WTC11 (cell line): ENCODE data around the gene MGAT4A. TPM values are rescaled to one million over a fixed set of nuclear protein-coding genes. Genes with fewer than 3 reads are reported as not detected.

Experiments
- ATAC-seq: fragments of 200-7000 bp; cut with Tn5 transposase; 2 replicates; pipeline ENCODE4 v1.10.0; 2021; ENCODE audit warnings: mild to moderate bottlenecking, moderate library complexity
- CTCF ChIA-PET: fragments of 300-600 bp; sonication (Branson Sonifier 250); formaldehyde crosslinking; loops from one replicate; lab custom pipeline; 2021; ENCODE audit warnings: antibody characterized with exemption; lab: Charles Lee
- POLR2A ChIA-PET: fragments of 350-600 bp; sonication (Branson Sonifier 250); formaldehyde crosslinking; loops from one replicate; lab custom pipeline; 2021; ENCODE audit warnings: antibody characterized with exemption; lab: Charles Lee
- DNase-seq: peaks from one replicate; pipeline ENCODE4 v3.0.0; 2021; ENCODE audit warnings: low spot score
- H3K27ac Mint-ChIP-seq: 2 replicates; pipeline ENCODE4 v1.8.0; 2021; ENCODE audit warnings: mixed read lengths
- H3K27me3 Mint-ChIP-seq: 2 replicates; pipeline ENCODE4 v1.8.0; 2021; ENCODE audit warnings: low read depth, mild to moderate bottlenecking, moderate library complexity, mixed read lengths
- H3K36me3 Mint-ChIP-seq: 2 replicates; pipeline ENCODE4 v1.8.0; 2021; ENCODE audit warnings: mixed read lengths
- H3K4me1 Mint-ChIP-seq: 2 replicates; pipeline ENCODE4 v1.8.0; 2022; ENCODE audit warnings: mixed read lengths
- H3K4me3 Mint-ChIP-seq: 2 replicates; pipeline ENCODE4 v1.8.0; 2021; ENCODE audit warnings: mild to moderate bottlenecking, moderate library complexity, mixed read lengths
- H3K9me3 Mint-ChIP-seq: 2 replicates; pipeline ENCODE4 v1.8.0; 2021; ENCODE audit warnings: mixed read lengths
- EMX1 ChIP-seq: fragments of 250-450 bp; sonication (Bioruptor Pico); IDR thresholded peaks from 2 replicates; pipeline ENCODE4 v1.8.0; 2021; ENCODE audit warnings: mild to moderate bottlenecking
- ESRRA ChIP-seq: sonication (generic); formaldehyde crosslinking; IDR thresholded peaks from 2 replicates; pipeline ENCODE4 v1.8.1; 2022; ENCODE audit warnings: mild to moderate bottlenecking, missing genetic modification reagents, borderline replicate concordance
- TCF7 ChIP-seq: sonication (generic); formaldehyde crosslinking; IDR thresholded peaks from 2 replicates; pipeline ENCODE4 v1.8.0; 2022; ENCODE audit warnings: mild to moderate bottlenecking, low read depth, missing genetic modification reagents, moderate library complexity
- TEAD1 ChIP-seq: sonication (generic); formaldehyde crosslinking; IDR thresholded peaks from 2 replicates; pipeline ENCODE4 v1.8.0; 2022; ENCODE audit warnings: mild to moderate bottlenecking, missing genetic modification reagents
- ZNF138 ChIP-seq: sonication (generic); formaldehyde crosslinking; conservative IDR thresholded peaks from 2 replicates; pipeline ENCODE4 v1.8.1; 2022; ENCODE audit warnings: mild to moderate bottlenecking, moderate library complexity, missing genetic modification reagents
- ZNF423 ChIP-seq: fragments of 250-450 bp; sonication (Bioruptor Pico); IDR thresholded peaks from 2 replicates; pipeline ENCODE4 v2.1.2; 2022; ENCODE audit warnings: mild to moderate bottlenecking, moderate library complexity
- total RNA-seq: library from RNA; stranded (reverse); gene quantifications from 3 replicates; pipeline ENCODE4 v1.2.3, GENCODE V29; 2021
- TF ChIP-seq, protein P1 (sequence below): fragments of 250-450 bp; sonication (Bioruptor Pico); IDR thresholded peaks from 2 replicates; pipeline ENCODE4 v1.9.0; 2021; ENCODE audit warnings: mild to moderate bottlenecking, borderline replicate concordance
- TF ChIP-seq, protein P2 (sequence below): sonication (generic); formaldehyde crosslinking; IDR thresholded peaks from 2 replicates; pipeline ENCODE4 v1.8.1; 2022; ENCODE audit warnings: mild to moderate bottlenecking, missing genetic modification reagents, moderate library complexity, borderline replicate concordance
- TF ChIP-seq, protein P3 (sequence below): sonication (generic); formaldehyde crosslinking; conservative IDR thresholded peaks from 2 replicates; pipeline ENCODE4 v1.8.1; 2023; ENCODE audit warnings: mild to moderate bottlenecking, low read depth, missing genetic modification reagents, moderate library complexity
- TF ChIP-seq, protein P4 (sequence below): fragments of 200-600 bp; IDR thresholded peaks from 2 replicates; pipeline ENCODE4 v1.8.0; 2022; ENCODE audit warnings: antibody characterized with exemption
- TF ChIP-seq, protein P5 (sequence below): fragments of 250-450 bp; sonication (Bioruptor Pico); conservative IDR thresholded peaks from 2 replicates; pipeline ENCODE4 v1.9.0; 2021; ENCODE audit warnings: mild to moderate bottlenecking

Gene MGAT4A
- total RNA-seq, 1 experiment from 2014 or later: 6.7 TPM

DNA sequence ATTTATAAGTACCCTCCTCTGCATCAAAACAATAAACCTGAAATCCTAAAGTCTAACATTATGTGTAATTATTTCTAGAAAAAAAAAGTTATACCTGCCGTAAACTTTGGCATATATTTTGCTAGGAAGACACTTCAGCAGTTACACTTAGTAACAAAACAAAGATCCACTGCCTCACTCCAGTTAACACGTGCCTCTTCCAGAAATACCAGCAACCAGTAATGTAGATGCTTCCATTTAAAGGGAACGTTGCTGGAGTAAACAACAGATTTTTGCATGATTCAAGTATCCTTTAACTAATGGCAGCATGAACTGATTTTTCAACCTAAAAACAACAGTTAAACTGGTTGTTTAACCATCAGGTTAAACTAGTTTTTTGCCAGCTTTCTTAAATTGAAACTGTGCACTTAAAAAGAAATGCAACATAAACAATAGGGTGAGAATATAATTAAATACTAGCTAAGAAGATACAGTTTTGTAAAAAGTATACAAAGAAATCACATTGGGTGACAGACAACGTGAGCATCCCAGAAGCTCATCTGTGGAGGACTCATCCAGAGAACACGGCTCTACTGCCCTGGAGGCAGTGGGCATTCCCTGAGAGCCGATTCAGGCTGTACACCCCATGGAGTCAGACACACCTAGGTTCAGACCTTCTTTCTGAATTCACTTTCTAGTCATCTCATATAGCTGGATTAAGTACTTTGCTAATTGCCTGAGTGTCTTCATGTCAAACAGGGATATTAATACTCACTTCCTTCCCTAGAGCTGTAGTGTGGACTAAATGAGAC, 22.3 kb downstream of the MGAT4A start:
- no peaks in the 10 kb centered on the region for H3K27me3 Mint-ChIP-seq
- no peak for DNase-seq

More for the DNA sequence above, 22.3 kb downstream of the MGAT4A start:
- Mint-ChIP-seq H3K36me3 (no peaks in the 10 kb centered on the region), H3K9me3 (no peaks in the 10 kb centered on the region), H3K4me1 (no peaks in the 10 kb centered on the region), H3K27ac (no peak overlapping the region), H3K4me3 (no peak overlapping the region)
- ATAC-seq: no peak
- ChIA-PET POLR2A (interaction anchor here (0.6 kb wide), 1 partner anchor 11 kb away, joined by 3 read pairs; no protein-coding TSS in a partner anchor), CTCF (interaction anchor here (0.8 to 1.3 kb wide), 2 partner anchors 22 to 59 kb away, joined by 3 to 4 read pairs; no protein-coding TSS in a partner anchor)
- TF ChIP-seq, protein P1, sequence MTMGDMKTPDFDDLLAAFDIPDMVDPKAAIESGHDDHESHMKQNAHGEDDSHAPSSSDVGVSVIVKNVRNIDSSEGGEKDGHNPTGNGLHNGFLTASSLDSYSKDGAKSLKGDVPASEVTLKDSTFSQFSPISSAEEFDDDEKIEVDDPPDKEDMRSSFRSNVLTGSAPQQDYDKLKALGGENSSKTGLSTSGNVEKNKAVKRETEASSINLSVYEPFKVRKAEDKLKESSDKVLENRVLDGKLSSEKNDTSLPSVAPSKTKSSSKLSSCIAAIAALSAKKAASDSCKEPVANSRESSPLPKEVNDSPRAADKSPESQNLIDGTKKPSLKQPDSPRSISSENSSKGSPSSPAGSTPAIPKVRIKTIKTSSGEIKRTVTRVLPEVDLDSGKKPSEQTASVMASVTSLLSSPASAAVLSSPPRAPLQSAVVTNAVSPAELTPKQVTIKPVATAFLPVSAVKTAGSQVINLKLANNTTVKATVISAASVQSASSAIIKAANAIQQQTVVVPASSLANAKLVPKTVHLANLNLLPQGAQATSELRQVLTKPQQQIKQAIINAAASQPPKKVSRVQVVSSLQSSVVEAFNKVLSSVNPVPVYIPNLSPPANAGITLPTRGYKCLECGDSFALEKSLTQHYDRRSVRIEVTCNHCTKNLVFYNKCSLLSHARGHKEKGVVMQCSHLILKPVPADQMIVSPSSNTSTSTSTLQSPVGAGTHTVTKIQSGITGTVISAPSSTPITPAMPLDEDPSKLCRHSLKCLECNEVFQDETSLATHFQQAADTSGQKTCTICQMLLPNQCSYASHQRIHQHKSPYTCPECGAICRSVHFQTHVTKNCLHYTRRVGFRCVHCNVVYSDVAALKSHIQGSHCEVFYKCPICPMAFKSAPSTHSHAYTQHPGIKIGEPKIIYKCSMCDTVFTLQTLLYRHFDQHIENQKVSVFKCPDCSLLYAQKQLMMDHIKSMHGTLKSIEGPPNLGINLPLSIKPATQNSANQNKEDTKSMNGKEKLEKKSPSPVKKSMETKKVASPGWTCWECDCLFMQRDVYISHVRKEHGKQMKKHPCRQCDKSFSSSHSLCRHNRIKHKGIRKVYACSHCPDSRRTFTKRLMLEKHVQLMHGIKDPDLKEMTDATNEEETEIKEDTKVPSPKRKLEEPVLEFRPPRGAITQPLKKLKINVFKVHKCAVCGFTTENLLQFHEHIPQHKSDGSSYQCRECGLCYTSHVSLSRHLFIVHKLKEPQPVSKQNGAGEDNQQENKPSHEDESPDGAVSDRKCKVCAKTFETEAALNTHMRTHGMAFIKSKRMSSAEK (CRISPR knock-in tag): no peak
- TF ChIP-seq, protein P2, sequence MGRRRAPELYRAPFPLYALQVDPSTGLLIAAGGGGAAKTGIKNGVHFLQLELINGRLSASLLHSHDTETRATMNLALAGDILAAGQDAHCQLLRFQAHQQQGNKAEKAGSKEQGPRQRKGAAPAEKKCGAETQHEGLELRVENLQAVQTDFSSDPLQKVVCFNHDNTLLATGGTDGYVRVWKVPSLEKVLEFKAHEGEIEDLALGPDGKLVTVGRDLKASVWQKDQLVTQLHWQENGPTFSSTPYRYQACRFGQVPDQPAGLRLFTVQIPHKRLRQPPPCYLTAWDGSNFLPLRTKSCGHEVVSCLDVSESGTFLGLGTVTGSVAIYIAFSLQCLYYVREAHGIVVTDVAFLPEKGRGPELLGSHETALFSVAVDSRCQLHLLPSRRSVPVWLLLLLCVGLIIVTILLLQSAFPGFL (CRISPR knock-in tag): no peak
- TF ChIP-seq, protein P3, sequence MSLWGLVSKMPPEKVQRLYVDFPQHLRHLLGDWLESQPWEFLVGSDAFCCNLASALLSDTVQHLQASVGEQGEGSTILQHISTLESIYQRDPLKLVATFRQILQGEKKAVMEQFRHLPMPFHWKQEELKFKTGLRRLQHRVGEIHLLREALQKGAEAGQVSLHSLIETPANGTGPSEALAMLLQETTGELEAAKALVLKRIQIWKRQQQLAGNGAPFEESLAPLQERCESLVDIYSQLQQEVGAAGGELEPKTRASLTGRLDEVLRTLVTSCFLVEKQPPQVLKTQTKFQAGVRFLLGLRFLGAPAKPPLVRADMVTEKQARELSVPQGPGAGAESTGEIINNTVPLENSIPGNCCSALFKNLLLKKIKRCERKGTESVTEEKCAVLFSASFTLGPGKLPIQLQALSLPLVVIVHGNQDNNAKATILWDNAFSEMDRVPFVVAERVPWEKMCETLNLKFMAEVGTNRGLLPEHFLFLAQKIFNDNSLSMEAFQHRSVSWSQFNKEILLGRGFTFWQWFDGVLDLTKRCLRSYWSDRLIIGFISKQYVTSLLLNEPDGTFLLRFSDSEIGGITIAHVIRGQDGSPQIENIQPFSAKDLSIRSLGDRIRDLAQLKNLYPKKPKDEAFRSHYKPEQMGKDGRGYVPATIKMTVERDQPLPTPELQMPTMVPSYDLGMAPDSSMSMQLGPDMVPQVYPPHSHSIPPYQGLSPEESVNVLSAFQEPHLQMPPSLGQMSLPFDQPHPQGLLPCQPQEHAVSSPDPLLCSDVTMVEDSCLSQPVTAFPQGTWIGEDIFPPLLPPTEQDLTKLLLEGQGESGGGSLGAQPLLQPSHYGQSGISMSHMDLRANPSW: no peak
- no peak for TF ChIP-seq ZNF423 (CRISPR knock-in tag)
- no peak for TF ChIP-seq ZNF138 (CRISPR knock-in tag)
- no peak for TF ChIP-seq TEAD1 (CRISPR knock-in tag)
- no peak for TF ChIP-seq EMX1 (CRISPR knock-in tag)
- TF ChIP-seq, protein P4, sequence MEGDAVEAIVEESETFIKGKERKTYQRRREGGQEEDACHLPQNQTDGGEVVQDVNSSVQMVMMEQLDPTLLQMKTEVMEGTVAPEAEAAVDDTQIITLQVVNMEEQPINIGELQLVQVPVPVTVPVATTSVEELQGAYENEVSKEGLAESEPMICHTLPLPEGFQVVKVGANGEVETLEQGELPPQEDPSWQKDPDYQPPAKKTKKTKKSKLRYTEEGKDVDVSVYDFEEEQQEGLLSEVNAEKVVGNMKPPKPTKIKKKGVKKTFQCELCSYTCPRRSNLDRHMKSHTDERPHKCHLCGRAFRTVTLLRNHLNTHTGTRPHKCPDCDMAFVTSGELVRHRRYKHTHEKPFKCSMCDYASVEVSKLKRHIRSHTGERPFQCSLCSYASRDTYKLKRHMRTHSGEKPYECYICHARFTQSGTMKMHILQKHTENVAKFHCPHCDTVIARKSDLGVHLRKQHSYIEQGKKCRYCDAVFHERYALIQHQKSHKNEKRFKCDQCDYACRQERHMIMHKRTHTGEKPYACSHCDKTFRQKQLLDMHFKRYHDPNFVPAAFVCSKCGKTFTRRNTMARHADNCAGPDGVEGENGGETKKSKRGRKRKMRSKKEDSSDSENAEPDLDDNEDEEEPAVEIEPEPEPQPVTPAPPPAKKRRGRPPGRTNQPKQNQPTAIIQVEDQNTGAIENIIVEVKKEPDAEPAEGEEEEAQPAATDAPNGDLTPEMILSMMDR: no peak
- TF ChIP-seq, protein P5, sequence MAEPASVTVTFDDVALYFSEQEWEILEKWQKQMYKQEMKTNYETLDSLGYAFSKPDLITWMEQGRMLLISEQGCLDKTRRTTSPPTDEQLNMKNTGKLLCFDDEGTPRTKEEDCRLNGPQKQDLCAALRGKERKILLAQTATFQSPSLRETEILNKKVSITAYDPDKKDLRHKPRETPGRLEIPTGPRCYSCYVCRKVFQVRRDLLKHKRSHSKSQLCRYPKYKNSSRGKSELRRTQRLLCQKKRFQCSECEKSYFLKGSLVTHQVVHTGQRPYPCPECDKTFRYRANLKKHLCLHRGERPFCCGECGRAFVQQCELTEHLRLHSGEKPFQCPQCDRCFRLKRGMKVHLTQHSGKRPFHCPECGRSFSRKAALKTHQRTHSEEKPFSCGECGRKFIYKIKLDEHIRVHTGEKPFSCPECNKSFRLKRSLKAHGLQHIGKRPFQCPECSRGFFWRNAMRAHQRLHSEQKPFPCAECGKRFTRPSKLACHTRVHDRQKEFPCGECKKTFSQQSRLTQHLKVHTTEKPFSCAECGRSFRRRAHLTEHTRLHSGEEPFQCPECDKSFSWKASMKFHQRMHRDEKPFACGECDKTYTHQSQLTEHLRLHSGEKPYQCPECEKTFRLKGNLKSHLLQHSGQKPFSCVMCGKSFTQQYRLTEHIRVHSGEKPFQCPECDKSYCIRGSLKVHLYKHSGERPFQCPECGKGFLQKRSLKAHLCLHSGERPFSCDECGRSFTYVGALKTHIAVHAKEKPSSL (CRISPR knock-in tag): no peak
- no peak for TF ChIP-seq ESRRA (CRISPR knock-in tag)
- TF ChIP-seq TCF7 (CRISPR knock-in tag): no peak
